Femur (tissue), 1 donor: ENCODE data around the gene ZSWIM5.
"Not testable (repeated sequence)": the region's sequence is repeated elsewhere in the genome, so short reads cannot be mapped to it uniquely, and the experiment has no call there.

Source experiments
- DNase-seq: peaks from one replicate; pipeline ENCODE4 v3.0.0-alpha.2; 2017

The ZSWIM5 gene

GRCh38 chr1:45079533-45079932 lies 126.9 kb downstream of the ZSWIM5 start:
- DNase-seq = no peak

DNA sequence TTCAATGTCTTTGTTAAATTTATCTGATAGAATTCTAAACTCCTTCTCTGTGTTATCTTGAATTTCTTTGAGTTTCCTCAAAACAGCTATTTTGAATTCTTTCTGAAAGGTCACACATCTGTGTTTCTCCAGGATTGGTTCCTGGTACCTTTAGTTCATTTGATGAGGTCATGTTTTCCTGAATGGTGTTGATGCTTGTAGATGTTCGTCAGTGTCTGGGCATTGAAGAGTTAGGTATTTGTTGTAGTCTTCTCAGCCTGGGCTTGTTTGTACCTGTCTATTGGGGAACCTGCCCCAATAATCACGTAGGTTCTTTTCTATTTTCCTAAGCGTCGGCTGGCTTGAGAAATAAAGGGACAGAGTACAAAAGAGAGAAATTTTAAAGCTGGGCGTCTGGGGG lies 129.4 kb downstream of the ZSWIM5 start:
- DNase-seq = not testable (repeated sequence)

DNA sequence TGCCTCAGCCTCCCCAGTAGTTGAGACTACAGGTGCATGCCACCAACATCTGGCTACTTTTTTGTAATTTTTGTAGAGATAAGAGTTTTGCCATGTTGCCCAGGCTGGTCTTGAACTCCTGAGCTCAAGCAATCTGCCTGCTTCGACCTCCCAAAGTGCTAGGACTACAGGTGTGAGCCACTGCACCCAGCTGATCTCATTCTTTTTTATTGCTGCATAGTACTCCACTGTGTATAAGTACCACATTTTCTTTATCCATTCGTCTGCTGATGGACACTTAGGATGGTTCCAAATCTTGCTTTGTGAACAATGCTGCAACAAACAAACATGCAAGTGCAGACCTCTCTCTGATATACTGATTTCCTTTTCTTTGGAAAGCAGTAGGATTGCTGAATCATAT lies 134.8 kb downstream of the ZSWIM5 start:
- DNase-seq = no peak

DNA sequence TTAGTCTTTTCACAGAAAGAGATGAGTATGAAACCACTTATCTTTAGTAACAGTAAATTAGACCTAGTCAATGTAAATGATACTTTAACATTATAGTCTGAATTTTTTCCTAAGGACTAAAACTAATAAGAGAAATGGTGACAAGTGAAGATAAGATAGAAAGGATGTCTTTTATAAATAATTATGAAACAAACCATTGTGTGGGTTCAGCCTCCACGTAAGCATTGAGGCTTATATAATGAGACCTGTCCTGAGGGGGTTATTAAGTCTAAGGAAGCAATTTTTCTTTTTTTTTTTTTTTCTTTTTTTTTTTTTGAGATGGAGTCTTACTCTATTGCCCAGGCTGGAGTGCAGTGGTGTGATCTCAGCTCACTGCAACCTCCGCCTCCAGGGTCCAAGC lies 138.6 kb downstream of the ZSWIM5 start:
- no peak for DNase-seq

- DNase-seq = no peak
Observed at GRCh38 chr1:45065083-45065482, 141.3 kb downstream of the ZSWIM5 start.

DNA sequence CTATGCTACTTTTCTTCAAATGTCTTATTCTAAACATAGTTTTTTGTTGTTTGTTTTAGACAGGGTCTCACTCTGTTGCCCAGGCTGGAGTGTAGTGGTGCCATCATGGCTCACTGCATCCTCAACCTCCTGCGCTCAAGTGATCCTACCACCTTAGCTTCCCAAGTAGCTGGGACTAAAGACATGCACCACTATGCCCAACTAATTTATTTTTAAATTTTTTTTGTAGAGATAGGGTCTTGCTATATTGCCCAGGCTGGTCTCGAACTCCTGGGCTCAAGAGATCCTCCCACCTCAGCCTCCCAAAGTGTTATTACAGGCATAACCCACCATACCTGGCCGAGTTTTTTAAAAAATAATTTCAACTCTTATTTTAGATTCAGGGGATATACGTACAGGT lies 143.9 kb downstream of the ZSWIM5 start:
- DNase-seq = not testable (repeated sequence)

GRCh38 chr1:45059829-45060228 lies 146.6 kb downstream of the ZSWIM5 start:
- DNase-seq = no peak

DNA sequence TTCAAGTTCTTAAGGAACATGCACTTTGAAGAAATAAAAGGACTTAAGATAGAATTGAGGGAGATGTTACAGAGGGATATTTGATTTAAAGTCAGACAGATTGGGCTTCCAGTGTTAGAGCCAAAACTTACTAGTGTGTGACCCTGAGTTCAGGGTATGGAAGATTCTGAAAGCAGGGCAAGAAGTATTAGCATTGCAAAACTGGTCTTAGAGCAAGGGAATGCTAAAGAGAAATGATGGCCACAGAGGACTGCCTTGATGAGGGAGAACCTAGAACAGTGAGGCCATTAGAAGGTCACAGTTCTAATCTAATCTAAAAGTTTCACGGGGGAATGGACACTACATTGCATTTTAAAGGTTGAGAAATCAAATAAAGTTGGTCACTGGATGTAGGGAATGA lies 148.9 kb downstream of the ZSWIM5 start:
- no peak for DNase-seq

- DNase-seq = no peak
Observed at GRCh38 chr1:45051005-45051772, 155.2 kb downstream of the ZSWIM5 start.

DNA sequence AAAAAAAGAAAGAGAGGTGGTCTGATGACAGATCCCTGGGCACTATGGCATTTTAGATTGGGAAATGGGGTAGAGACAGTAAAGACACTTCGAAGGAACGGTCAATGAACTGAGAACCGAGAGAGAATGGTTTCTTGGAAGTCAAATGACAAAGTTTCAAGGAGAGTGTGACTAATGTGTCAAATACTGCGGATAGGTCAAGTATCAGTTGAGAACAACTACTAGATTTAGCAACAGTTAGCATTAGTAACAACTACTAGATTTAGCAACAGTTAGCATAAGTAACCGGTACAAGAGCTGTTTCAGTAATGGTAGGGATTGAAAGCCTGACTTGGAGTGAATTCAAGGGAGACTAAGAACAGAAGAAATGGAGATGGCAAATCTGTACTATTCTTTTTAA lies 159.4 kb downstream of the ZSWIM5 start:
- DNase-seq = no peak

- DNase-seq = no peak
Observed at GRCh38 chr1:45044916-45045315, 161.5 kb downstream of the ZSWIM5 start.

DNA sequence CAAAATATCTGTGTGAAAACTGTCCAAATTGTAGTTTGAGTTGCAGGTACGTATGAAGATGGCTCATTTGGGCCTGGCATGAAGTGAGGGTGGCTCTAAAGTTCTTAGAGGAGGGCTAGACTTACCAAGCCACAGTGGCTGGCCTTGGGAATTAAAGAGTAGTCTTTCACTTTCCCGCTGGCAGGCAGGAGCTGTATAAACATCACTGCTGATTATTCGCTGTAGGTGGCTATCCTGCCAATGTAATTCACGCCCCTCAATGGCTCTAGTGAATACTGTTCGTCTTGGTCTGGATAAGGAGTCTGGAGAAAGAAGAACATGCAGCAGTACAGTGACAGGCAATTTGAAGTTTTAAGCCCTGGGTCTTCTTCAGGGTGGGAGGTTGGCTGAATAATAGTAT lies 163.3 kb downstream of the ZSWIM5 start:
- DNase-seq = no peak

- DNase-seq = no peak
Observed at GRCh38 chr1:45040297-45040696, 166.1 kb downstream of the ZSWIM5 start.

DNA sequence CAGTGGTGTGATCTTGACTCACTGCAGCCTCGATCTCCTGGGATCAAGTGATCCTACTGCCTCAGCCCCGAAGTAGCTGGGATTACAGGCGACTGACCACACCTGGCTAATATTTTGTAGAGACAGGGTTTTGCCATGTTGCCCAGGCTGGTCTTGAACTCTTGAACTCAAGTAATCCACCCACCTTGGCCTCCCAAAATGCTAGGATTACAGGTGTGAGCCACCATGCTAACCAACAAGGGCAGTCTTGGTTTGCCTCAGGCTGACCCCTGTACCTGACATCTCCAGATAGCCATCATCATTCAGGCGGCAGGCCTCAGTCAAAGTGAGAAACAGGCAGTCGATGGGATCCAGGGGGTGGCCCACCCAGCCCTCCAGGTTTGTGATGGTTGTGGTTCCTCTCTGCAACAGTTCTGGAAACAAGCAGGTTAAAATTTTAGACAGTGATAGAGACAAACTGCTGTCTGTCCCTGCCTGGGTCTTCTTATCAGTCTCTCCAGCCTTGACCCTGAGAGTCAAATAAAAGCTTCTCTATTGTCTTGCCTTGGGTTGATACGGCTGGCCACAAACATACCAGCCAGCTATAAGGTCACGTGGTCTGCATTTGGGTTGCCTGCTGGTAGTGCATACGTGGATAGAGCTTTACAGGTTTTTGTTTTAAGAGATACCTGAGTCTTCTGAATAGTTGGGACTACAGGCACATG lies 167.6 kb downstream of the ZSWIM5 start:
- DNase-seq = no peak

DNA sequence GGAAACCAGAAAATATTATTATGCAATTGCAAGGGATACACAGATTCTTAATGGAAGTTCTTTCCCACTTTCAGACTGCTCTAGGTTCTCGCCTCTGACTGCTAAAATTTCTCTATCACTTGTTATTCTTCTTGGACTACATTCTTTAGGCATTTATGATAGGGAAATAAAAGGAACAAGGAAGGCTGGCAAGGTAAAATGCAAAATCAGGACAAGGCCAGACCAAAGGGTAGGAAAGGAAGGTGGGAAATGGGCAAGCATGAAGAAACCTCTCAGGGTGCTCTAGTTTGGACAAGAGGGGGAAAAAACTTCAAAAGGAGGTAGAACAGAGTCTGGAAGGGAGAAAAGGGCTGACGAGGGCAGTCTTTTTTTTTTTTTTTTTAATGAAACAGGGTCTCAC lies 168.2 kb downstream of the ZSWIM5 start:
- DNase-seq = no peak

GRCh38 chr1:45037456-45037855 lies 168.9 kb downstream of the ZSWIM5 start:
- DNase-seq = no peak

- DNase-seq = no peak
Observed at GRCh38 chr1:45035631-45036301, 170.6 kb downstream of the ZSWIM5 start.

GRCh38 chr1:45033356-45033755 lies 173.0 kb downstream of the ZSWIM5 start:
- no peak for DNase-seq

- DNase-seq = no peak
Observed at GRCh38 chr1:45032837-45033236, 173.6 kb downstream of the ZSWIM5 start.

DNA sequence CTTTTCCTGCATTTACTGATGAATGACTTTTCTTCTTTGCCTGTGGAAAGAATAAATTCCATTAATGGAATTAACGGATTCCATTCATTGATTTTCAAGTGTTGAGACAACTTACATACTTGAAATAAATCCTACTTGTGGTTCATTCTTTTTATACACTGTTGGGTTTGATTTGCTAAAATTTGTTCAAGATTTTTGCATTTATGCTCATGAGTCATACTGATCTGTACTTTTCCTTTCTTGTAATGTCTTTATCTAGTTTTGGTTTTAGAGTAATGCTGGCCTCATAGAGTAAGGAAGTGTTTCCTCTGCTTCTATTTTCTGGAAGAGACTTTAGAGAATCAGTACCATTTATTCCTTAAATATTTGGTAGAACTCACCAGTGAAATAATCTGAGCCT lies 180.0 kb downstream of the ZSWIM5 start:
- no peak for DNase-seq

DNA sequence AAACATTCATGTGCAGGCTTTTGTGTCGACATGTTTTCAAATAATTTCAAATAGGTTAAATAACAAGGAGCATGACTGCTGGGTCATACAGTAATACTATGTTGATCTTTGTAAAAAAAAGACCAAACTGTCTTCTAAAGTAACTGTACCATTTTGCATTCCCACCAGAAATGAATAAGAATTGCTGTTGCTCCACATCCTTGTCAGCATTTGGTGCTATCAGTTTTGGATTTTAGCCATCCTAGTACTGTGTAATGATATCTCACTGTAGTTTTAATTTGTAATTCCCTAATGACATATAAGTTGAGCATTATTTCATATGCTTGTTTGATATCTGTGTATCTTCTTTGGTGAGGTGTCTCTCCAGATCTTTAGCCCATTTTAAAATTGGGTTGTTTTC lies 182.7 kb downstream of the ZSWIM5 start:
- DNase-seq = no peak

DNA sequence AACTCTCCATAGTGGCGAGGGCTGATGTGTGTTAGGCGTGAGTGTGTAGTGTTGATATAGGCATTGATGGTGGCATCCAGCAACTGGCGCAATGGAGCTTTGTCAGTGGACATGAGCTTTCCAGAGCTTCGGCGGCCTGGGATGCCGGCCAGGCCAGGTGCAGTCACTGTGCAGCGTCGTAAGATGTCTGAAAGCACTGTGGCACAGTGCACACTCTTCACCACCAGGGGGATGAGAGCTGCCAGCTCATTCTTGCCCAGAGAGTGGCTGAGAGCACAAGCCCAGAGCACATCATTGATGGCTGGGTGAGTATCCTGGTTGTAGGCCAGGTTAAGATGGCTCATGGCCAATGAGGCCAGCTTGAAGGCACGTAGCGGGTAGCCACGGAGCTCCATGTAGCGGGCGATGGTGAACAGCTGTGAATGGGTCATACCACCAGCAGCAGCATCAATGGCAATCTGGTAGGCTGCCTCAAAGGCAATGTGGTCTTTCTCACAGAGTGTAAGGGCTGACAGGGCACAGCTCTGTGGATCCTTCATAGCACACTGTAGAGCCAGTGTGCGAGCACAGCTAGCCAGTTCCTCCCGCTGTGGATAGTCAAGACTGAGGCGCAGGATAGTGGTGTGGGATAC lies 187.7 kb downstream of the ZSWIM5 start:
- DNase-seq = no peak

- no peak for DNase-seq
Observed at GRCh38 chr1:45016767-45017166, 189.6 kb downstream of the ZSWIM5 start.
